ENCODE measurements around the gene CD48.

CD48 gene

GRCh38 chr1:160724465-160725242, 13.0 kb upstream of the CD48 start:
- H3K4me3 ChIP-seq (ENCODE audit: low read depth, low read length): no peak overlapping the region
- peak; percentile 55 for DNase-seq (ENCODE audit: low read depth)
- TF ChIP-seq CTCF (IDR thresholded peaks at IDR 0.05; ENCODE audit: insufficient read depth, low read depth, low read length, missing control alignments): no peak

GRCh38 chr1:160723332-160723731, 11.7 kb upstream of the CD48 start:
- TF ChIP-seq CTCF (IDR thresholded peaks at IDR 0.05; ENCODE audit: insufficient read depth, low read depth, low read length, missing control alignments): no peak
- H3K4me3 ChIP-seq (ENCODE audit: low read depth, low read length): no peak overlapping the region
- DNase-seq (ENCODE audit: low read depth): no peak

- no peak for DNase-seq (ENCODE audit: low read depth)
- H3K4me3 ChIP-seq (ENCODE audit: low read depth, low read length): no peak overlapping the region
- TF ChIP-seq CTCF (IDR thresholded peaks at IDR 0.05; ENCODE audit: insufficient read depth, low read depth, low read length, missing control alignments): no peak
Measured at GRCh38 chr1:160722726-160723125, 11.1 kb upstream of the CD48 start.

DNA sequence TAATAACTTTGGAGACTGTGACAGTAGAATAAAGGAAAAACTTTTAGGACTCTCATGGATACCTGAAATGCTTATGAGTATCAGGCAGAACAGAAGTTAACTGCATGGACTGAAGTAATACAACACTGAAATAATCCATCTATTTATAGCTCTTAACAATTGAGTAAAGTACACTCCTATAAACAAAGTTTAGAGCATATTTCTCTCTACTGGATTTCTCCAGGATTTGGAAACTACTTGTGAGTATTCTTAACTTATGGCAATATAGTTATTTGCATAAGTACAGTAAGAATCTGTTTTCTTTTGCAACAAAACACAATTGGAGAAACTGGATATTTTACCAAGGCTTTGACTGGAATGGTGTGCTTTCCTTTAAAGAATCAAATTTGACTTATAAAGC, 9.9 kb upstream of the CD48 start:
- TF ChIP-seq CTCF (IDR thresholded peaks at IDR 0.05; ENCODE audit: insufficient read depth, low read depth, low read length, missing control alignments): no peak
- DNase-seq (ENCODE audit: low read depth): no peak
- H3K4me3 ChIP-seq (ENCODE audit: low read depth, low read length): no peak overlapping the region

GRCh38 chr1:160720356-160721085, 8.9 kb upstream of the CD48 start:
- TF ChIP-seq CTCF (IDR thresholded peaks at IDR 0.05; ENCODE audit: insufficient read depth, low read depth, low read length, missing control alignments): no peak
- DNase-seq (ENCODE audit: low read depth): no peak
- no peak overlapping the region for H3K4me3 ChIP-seq (ENCODE audit: low read depth, low read length)

DNA sequence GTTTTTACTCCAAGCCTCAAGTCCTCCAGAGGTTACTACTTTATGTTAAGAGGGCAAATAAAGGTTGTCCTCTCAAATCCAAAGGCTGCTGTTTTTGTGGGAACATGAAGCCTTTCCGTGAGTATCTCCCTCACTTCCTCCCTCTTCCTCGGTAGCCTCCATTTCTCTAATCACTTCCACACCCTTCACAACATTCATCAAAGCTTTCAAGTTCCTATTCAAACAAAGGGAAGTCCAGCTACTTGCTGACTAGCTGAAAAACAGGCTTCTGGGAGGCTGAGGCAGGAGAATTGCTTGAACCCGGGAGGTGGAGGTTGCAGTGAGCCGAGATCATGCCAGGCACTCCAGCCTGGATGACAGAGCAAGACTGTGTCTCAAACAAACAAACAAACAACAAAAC, 6.6 kb upstream of the CD48 start:
- H3K4me3 ChIP-seq (ENCODE audit: low read depth, low read length): no peak overlapping the region
- DNase-seq (ENCODE audit: low read depth): no peak
- no peak for TF ChIP-seq CTCF (IDR thresholded peaks at IDR 0.05; ENCODE audit: insufficient read depth, low read depth, low read length, missing control alignments)

Measured in GM12865 (cell line).